ENCODE measurements around the gene FXYD3. TPM values are rescaled to one million over a fixed set of nuclear protein-coding genes. Genes with fewer than 3 reads are reported as not detected.

FXYD3 gene
- total and polyA plus RNA-seq, 2 experiments from 2014 or later: 0.81 TPM; not detected in 1

GRCh38 chr19:35161434-35161743 lies 45.8 kb downstream of the FXYD3 start (continued):
- TF ChIP-seq REST (IDR thresholded peaks at IDR 0.05; ENCODE audit: unreplicated experiment): no peak
- TF ChIP-seq ZNF331 (CRISPR knock-in tag; IDR thresholded peaks at IDR 0.05; ENCODE audit: low read depth): no peak
- no peak for TF ChIP-seq POLR2AphosphoS5 (IDR thresholded peaks at IDR 0.05; ENCODE audit: low read depth)
- no peak for TF ChIP-seq STAT1 (IDR thresholded peaks at IDR 0.05; ENCODE audit: unreplicated experiment)

GRCh38 chr19:35162471-35163326 lies 47.1 kb downstream of the FXYD3 start:
- peaks cover 99% of the 10 kb centered on the region for H3K36me3 Mint-ChIP-seq (ENCODE audit: low read depth)
- TF ChIP-seq JUNB (IDR thresholded peaks at IDR 0.05; ENCODE audit: unreplicated experiment) (no peak), ETS1 (IDR thresholded peaks at IDR 0.05) (no peak), ZNF331 (CRISPR knock-in tag; IDR thresholded peaks at IDR 0.05; ENCODE audit: low read depth) (no peak), CREB1 (CRISPR knock-in tag; IDR thresholded peaks at IDR 0.05; ENCODE audit: low read depth) (no peak), POLR2AphosphoS5 (IDR thresholded peaks at IDR 0.05; ENCODE audit: low read depth) (no peak), EZH2phosphoT487 (IDR thresholded peaks at IDR 0.05; ENCODE audit: unreplicated experiment) (no peak), STAT1 (IDR thresholded peaks at IDR 0.05; ENCODE audit: unreplicated experiment) (no peak), NANOG (IDR thresholded peaks at IDR 0.05; ENCODE audit: borderline replicate concordance) (no peak), ZNF462 (CRISPR knock-in tag; IDR thresholded peaks at IDR 0.05) (no peak), CTCF (conservative IDR thresholded peaks at IDR 0.05; ENCODE audit: low read depth in 2 of 2) (no peak)

More at GRCh38 chr19:35162471-35163326, 47.1 kb downstream of the FXYD3 start:
- H3K79me2 ChIP-seq (replicated peaks; ENCODE audit: insufficient read depth): no peaks in the 10 kb centered on the region; the same call in 1 of the 2 replicates
- no peak overlapping the region for H3K4me3 ChIP-seq
- no peak overlapping the region for H2AFZ ChIP-seq
- no peaks in the 10 kb centered on the region for H3K27me3 ChIP-seq (ENCODE audit: insufficient read depth)
- no peak overlapping the region for H3K27ac ChIP-seq (ENCODE audit: low read depth)
- Mint-ChIP-seq H3K4me3 (no peak overlapping the region; the same call in 2 of the 3 replicates), H3K27me3 (ENCODE audit: insufficient read depth, low read depth, poor library complexity) (peaks cover 3% of the 10 kb centered on the region), H3K4me1 (no peaks in the 10 kb centered on the region), H3K9me3 (peaks cover 16% of the 10 kb centered on the region), H3K27ac (no peak overlapping the region)
- peaks cover 9% of the 10 kb centered on the region; the same call in 1 of the 2 replicates for H4K20me1 ChIP-seq (replicated peaks; ENCODE audit: insufficient read depth)
- ATAC-seq: no peak
- no peak for DNase-seq (ENCODE audit: low spot score)
- H3K4me2 ChIP-seq: no peak overlapping the region
- H3K36me3 ChIP-seq (ENCODE audit: insufficient read depth): peaks cover 67% of the 10 kb centered on the region
- H3F3A ChIP-seq (replicated peaks; ENCODE audit: low read depth): no peaks in the 10 kb centered on the region
- H3K4me1 ChIP-seq (ENCODE audit: insufficient read depth): no peaks in the 10 kb centered on the region
- H3K9me2 ChIP-seq (ENCODE audit: insufficient read depth): no peaks in the 10 kb centered on the region

Measured in GM23338 (cell line).